HG03159 (cell line): ENCODE measurements around the gene STX2.
"Not testable (repeated sequence)": the region's sequence is repeated elsewhere in the genome, so short reads cannot be mapped to it uniquely, and the experiment has no call there.

ENCODE experiments used
- ATAC-seq: cut with Tn5 transposase; IDR thresholded peaks from one replicate; pipeline ENCODE4 v1.9.1; 2021; ENCODE audit warnings: mild to moderate bottlenecking, moderate library complexity; ENCODE audit not compliant: unreplicated experiment

STX2 gene

DNA sequence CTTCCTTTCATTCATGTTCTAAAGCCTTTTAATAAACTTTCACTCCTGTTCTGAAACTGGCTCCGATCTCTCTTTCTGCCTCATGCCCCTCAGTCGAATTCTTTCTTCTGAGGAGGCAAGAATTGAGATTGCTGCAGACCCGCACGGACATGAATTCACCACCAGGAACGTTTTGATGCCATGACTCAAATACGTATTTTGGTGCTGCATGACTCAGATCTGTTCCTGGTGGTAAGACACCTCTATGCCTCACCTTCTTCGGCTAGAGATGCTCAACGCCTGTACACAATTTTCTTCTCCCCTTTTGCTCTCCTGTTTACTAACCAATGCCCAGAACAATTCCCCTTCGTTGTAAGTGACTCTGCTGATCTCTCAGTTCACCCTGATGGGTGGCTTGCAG lies 70.9 kb downstream of the STX2 start:
- ATAC-seq, result no peak

- ATAC-seq, result no peak
Measured at GRCh38 chr12:130766470-130766869, 72.6 kb downstream of the STX2 start.

GRCh38 chr12:130765186-130765659 lies 73.8 kb downstream of the STX2 start:
- ATAC-seq, result no peak

GRCh38 chr12:130764475-130765185 lies 74.4 kb downstream of the STX2 start:
- no peak for ATAC-seq

GRCh38 chr12:130764073-130764472 lies 75.0 kb downstream of the STX2 start:
- ATAC-seq, result no peak

DNA sequence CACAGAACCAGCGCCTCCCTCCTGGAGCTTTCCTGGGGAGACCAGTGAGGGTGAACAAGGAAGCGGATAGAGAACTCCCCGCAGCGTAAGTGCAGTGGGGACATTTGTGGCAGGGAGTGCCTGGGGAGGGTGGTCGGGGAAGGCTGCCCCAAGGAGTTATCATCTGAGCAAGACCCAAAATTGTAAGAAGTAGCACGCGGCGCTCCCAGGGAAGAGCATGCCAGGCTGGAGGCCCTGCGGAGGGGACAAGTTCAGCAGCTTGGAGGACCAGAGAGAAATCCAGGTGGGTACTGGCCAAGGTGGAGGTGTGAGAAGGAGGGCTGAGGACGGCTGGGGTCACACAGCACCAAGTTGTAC lies 76.8 kb downstream of the STX2 start:
- ATAC-seq, result no peak

DNA sequence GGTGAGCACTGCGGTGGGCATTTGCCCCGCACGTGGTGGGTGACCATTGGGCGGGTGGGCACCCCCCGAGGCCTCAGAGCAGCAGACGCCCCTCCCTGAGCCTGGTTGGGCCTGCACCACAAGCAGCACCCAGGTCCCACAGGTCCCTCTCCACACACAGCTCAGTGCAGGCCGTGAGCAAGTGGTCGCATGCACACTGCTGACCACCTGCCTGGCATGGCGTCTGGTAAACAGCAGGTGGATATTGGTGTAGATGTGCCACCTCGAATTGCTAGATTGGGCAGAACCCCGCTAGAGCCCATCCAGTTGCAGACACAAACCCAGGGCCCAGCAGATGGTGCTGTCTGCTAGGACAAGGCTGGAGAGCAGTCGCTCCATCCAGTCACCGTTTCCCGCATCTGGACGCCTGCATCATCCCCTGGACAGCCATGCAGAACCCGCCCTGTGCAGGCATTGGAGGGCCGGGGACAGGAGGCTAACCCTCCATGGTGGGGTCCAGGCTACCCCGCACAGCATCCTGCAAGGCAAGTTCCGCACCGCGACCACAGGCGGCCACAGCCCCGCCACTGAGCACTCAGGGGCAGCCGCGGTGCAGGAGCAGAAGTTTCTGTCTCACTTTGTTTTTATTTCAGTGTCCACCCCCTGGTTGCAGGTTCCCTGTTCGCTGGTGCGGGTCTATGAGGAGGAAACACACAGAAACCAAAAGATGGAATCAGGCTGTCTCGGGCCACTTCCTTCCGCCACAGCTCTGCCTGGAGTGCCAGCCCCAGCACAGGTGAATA lies 77.3 kb downstream of the STX2 start:
- no peak for ATAC-seq

- ATAC-seq, result no peak
Measured at GRCh38 chr12:130754234-130754901, 84.7 kb downstream of the STX2 start.

GRCh38 chr12:130752692-130753230 lies 86.3 kb downstream of the STX2 start:
- no peak for ATAC-seq

DNA sequence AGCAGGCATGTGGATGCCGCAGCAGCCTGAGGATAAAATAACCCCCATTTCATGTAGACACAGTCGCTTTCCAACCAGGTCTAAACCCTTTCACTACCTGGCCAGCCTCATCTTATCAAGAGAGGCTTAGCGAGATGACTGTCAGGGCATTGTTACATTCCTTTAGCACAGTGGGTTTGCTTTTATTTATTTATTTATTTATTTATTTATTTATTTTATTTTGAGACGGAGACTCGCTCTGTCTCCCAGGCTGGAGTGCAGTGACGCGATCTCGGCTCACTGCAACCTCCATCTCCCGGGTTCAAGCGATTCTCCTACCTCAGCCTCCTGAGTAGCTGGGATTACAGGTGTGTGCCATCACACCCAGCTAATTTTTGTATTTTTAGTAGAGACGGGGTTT lies 87.0 kb downstream of the STX2 start:
- not testable (repeated sequence) for ATAC-seq

DNA sequence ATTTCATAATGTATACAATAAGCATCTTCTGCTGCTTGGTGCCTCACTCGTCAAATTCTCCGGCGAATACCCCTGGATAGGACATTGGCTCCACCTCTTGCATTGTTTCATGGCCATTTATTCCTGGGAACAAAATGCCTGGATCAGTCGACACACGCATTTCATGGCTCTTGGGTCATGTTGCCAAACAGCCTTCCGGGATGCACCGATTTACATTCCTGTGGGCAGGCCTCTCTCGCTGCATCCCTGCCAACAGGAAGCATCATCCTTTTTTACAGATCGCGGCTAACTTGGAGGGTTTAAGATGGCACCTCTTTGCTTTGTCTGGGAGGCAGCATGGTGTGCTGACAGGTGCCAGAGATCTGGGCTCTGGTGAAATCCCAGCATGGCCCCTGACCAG lies 90.3 kb downstream of the STX2 start:
- no peak for ATAC-seq

GRCh38 chr12:130747867-130748740 lies 90.9 kb downstream of the STX2 start:
- ATAC-seq, result peak; percentile 93

DNA sequence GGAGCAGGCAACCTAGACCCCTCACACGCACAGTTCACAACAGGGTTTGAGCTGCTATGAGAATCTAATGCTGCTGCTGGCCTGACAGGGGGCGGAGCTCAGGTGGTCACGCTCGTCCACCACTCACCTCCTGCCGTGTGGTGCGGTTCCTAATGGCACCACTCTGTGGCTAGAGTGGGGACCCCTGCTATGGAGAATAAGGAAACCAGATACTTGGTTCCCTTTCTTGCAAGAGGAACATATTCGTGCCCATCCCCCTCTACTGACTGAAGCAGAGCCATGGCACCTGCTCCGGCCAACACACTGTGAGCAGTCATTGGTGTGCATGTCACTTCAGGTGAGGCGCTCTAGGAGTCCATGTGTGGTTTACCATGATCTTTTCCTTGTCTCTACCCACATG lies 92.5 kb downstream of the STX2 start:
- no peak for ATAC-seq

GRCh38 chr12:130745921-130746320 lies 93.1 kb downstream of the STX2 start:
- ATAC-seq, result no peak

DNA sequence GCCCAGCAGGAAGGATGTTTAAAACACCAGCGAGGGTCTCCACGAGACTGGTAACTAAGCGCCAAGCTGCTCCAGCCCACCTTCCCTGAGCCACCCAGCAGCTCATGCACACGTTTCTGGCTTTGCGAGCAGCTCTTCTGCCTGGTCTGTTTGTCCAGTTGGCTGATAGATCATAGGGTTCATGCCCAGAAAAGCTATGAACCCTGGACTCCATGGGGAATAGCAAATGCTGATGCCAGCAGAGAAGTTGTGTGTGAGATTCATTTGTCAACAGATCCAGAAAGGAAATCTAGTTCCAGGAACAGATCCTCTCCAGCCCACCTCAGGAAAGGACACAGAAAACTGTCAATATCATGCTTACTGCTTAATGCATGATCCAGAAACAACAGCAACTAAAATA lies 94.8 kb downstream of the STX2 start:
- ATAC-seq, result no peak

- no peak for ATAC-seq
Measured at GRCh38 chr12:130743606-130744005, 95.4 kb downstream of the STX2 start.

GRCh38 chr12:130743176-130743575 lies 95.9 kb downstream of the STX2 start:
- ATAC-seq, result no peak

- ATAC-seq, result no peak
Measured at GRCh38 chr12:130742716-130743115, 96.3 kb downstream of the STX2 start.

DNA sequence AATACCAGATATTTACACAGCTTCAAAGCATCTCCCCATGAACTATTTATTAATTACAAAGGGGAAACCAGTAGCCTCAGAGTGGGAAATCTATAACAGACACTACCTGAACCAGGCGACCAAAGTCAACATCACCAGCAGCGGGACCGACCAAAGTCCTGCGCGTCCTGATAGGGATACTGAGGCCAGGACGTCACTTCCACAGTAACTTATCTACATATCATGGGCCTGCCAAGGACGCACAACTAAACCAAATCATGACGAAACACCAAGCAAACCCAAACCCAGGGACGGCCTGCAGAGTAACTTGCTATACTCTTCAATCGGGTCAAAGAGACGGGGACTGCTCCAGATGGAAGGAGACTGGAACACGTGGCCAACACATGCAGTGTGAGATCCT lies 96.9 kb downstream of the STX2 start:
- no peak for ATAC-seq
